Ishikawa (cell line): ENCODE results near the gene PRKCE.
A peak's percentile ranks its signal among the peaks of the same experiment; 100 is the strongest.

Experiments
- CEBPB ChIP-seq: IDR thresholded peaks from 2 replicates; pipeline ENCODE4 v1.6.1; 2012
- CREB1 ChIP-seq: IDR thresholded peaks from 2 replicates; pipeline ENCODE4 v1.6.1; 2012; ENCODE audit warnings: low read depth
- EGR1 ChIP-seq: IDR thresholded peaks from 2 replicates; pipeline ENCODE4 v1.6.1; 2012
- EP300 ChIP-seq: IDR thresholded peaks from 2 replicates; pipeline ENCODE4 v1.6.1; 2012; ENCODE audit warnings: borderline replicate concordance
- FOXM1 ChIP-seq: IDR thresholded peaks from 2 replicates; pipeline ENCODE4 v1.6.1; 2012; ENCODE audit warnings: low read depth, borderline replicate concordance
- MAX ChIP-seq: IDR thresholded peaks from 2 replicates; pipeline ENCODE4 v1.6.1; 2012
- NFIC ChIP-seq: IDR thresholded peaks from 2 replicates; pipeline ENCODE4 v1.6.1; 2012
- RAD21 ChIP-seq: IDR thresholded peaks from 2 replicates; pipeline ENCODE4 v1.6.1; 2012; ENCODE audit warnings: low read depth
- REST ChIP-seq: IDR thresholded peaks from 2 replicates; pipeline ENCODE4 v1.6.1; 2012; ENCODE audit warnings: low read depth, mild to moderate bottlenecking
- TAF1 ChIP-seq: IDR thresholded peaks from 2 replicates; pipeline ENCODE4 v1.6.1; 2012; ENCODE audit warnings: low read depth, mild to moderate bottlenecking
- TCF12 ChIP-seq: IDR thresholded peaks from 2 replicates; pipeline ENCODE4 v1.6.1; 2012; ENCODE audit warnings: low read depth
- TEAD4 ChIP-seq: IDR thresholded peaks from 2 replicates; pipeline ENCODE4 v1.6.1; 2012
- YY1 ChIP-seq: IDR thresholded peaks from 2 replicates; pipeline ENCODE4 v1.6.1; 2012; ENCODE audit warnings: low read depth
- ZBTB7A ChIP-seq: IDR thresholded peaks from 2 replicates; pipeline ENCODE4 v1.6.1; 2012; ENCODE audit warnings: low read depth
- TF ChIP-seq, protein P1 (sequence below): IDR thresholded peaks from 2 replicates; pipeline ENCODE4 v1.6.1; 2012

The PRKCE gene

GRCh38 chr2:46073540-46074046, 422.1 kb downstream of the PRKCE start:
- TF ChIP-seq TAF1 (no peak), CREB1 (no peak), TEAD4 (0 out of 2 replicates have a peak, but pooled peaks have one; percentile 4)

DNA sequence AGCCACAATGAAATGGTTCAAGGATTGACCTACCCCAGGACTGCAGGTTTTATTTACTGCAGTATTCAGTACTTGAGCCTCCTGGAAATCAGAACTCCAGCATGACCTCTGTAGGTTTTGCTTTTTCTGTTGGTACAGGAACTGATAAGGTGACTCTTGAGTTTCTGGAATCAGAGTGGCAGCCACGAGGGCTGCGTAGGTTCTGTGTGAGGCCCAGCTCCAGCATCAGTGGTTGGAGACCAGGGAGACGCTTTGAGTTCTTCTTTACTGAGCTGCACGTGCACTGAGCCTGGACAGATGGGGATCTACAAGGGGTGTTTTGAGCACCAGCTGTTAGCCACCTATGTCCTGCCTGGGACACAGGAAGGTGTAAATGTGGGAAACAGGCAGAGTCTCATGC, 423.0 kb downstream of the PRKCE start:
- TF ChIP-seq FOXM1, result no peak
- no peak for TF ChIP-seq NFIC
- no peak for TF ChIP-seq TCF12
- TF ChIP-seq YY1, result no peak
- TF ChIP-seq EGR1, result no peak
- no peak for TF ChIP-seq ZBTB7A
- TF ChIP-seq RAD21, result no peak
- TF ChIP-seq EP300, result no peak
- TF ChIP-seq MAX, result no peak

GRCh38 chr2:46075848-46076247, 424.4 kb downstream of the PRKCE start:
- TF ChIP-seq, protein P1, sequence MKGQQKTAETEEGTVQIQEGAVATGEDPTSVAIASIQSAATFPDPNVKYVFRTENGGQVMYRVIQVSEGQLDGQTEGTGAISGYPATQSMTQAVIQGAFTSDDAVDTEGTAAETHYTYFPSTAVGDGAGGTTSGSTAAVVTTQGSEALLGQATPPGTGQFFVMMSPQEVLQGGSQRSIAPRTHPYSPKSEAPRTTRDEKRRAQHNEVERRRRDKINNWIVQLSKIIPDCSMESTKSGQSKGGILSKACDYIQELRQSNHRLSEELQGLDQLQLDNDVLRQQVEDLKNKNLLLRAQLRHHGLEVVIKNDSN, result no peak
- TF ChIP-seq TAF1, result no peak
- TF ChIP-seq ZBTB7A, result no peak

DNA sequence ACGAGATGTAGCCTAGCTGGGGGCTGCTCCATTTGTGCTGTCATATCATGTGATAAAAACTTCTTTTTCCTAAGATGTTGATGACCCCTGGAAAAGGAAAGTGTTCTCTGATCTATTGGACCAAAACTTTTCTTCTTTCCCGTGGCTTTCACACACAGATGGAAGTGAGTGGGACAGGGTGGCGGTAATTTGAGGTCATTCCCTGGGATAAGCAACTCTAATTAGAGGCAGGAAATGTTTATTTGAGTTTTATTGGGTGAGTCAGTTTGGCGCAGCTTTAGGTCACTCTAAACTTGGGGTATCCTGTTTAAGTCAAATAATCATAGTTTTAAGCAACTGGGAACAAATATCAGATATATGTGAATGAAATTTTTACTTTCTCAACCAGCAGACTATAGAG, 424.8 kb downstream of the PRKCE start:
- TF ChIP-seq EP300 (no peak), TEAD4 (no peak), TCF12 (no peak), CEBPB (no peak)

- TF ChIP-seq NFIC (no peak), EP300 (no peak), RAD21 (no peak), CREB1 (no peak), CEBPB (no peak), EGR1 (no peak), FOXM1 (no peak), MAX (no peak), TCF12 (no peak), TAF1 (no peak), TEAD4 (no peak), YY1 (no peak), REST (no peak), ZBTB7A (no peak)
- TF ChIP-seq, protein P1, result no peak
Measured at GRCh38 chr2:46076875-46077274, 425.4 kb downstream of the PRKCE start.

DNA sequence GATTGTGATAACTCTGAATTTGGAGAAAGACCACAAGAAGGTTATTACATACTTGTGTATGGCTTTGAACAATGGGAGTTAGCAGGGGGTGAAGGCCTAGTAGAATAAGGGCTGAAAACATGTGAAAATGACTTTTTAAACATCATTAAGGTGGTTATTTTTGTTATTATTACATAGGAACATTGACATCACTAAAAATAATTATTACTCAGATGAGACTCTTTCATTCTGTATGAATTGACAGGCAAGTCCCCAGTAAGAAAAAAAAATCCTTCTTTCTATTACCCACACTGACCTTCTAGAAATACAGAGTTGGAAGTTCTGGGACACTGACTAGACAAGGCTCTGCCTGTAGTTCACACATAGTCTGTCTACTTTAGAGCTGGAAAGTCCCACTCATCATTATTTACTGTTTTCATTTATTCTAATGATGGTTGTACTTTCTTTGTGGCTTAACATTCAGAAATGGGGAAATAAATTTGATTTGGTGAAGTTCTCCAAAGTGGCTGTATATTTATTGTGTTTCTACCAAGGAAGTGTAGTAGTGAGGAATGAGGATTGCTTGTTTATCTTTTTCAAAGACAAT, 426.1 kb downstream of the PRKCE start:
- TF ChIP-seq CEBPB, result no peak
- TF ChIP-seq, protein P1, result no peak
- no peak for TF ChIP-seq EP300
- TF ChIP-seq EGR1, result no peak
- TF ChIP-seq FOXM1, result no peak
- no peak for TF ChIP-seq CREB1
- TF ChIP-seq TAF1, result no peak
- TF ChIP-seq YY1, result no peak
- TF ChIP-seq MAX, result no peak
- no peak for TF ChIP-seq REST
- no peak for TF ChIP-seq TEAD4
- no peak for TF ChIP-seq TCF12
- no peak for TF ChIP-seq RAD21
- no peak for TF ChIP-seq ZBTB7A
- TF ChIP-seq NFIC, result no peak
